Measurements from ENCODE around the gene TAF3.

The TAF3 gene

GRCh38 chr10:8060704-8061121 is 242.4 kb downstream of the TAF3 start:
- DNase-seq: no peak

- DNase-seq: no peak
Observed at GRCh38 chr10:8061274-8062211, 243.2 kb downstream of the TAF3 start.

DNA sequence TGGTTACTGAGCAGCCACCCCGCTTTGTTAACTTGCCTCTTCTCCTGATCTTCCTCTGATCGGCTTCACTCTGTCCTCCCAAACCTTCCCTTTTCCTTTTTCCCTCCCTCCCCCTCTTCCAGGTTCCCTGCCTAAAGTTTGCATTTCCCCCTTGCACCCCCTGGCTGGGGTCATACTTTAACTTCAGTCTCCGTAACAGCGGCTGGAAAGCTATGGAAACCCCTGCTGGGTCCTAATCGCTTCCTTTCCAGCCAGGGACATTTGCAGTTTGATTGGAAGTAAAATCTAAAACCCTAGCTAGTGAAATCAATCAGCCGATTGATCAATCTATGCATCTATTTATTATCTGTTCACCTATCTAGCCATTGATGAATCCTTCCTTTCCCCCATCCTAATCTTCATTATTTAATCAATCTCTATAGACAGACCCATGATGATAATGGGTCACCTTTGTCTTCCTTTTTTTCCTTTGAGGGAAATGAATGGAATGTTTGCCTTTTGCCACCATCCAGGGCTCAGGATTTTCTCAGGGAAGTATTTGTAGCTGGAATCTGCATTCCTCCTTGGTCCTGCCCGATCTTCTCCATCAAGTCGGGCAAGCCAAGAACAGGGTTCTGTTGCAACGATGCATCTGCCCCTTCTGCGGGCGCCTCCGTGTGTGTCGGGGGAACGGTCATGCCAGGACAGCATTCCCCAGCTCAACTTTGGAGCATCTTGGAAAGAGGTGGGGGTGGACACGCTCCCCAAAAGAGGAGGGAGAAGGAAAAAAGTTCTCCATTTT is 245.0 kb downstream of the TAF3 start:
- no peak for DNase-seq

DNA sequence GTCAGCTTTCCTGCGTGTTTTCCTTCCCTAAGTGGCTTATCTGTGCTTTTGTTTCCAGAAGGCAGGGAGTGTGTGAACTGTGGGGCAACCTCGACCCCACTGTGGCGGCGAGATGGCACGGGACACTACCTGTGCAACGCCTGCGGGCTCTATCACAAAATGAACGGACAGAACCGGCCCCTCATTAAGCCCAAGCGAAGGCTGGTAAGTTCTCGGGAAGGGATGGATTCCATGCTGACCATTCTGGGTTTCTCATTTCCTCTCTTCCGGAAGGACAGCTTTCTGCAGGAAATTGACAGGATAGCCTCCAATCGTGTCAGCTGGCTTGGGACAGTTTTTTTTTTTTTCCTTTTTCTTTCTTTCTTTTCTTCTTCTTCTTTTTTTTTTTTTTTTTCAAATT is 245.6 kb downstream of the TAF3 start:
- DNase-seq: no peak

DNA sequence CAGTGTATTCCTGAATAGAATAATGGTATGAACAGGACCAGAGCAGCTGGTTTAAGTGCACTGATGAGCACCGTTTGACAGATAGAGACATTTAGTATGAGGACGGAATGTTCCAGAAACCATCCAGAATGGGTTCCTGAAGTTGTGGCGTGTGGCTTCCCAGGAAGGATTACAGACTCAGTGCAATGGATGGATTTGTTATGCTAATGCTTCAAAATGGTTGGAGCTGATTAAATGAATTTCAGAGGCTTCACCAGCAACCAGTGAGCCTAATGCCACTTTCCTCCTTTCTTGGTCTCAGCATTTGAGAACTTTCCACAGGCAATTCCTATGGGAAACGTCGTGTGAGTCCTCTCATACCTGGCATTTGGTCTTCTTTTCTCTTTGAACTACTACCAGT is 246.1 kb downstream of the TAF3 start:
- DNase-seq: no peak

- no peak for DNase-seq
Observed at GRCh38 chr10:8065651-8066050, 247.3 kb downstream of the TAF3 start.

DNA sequence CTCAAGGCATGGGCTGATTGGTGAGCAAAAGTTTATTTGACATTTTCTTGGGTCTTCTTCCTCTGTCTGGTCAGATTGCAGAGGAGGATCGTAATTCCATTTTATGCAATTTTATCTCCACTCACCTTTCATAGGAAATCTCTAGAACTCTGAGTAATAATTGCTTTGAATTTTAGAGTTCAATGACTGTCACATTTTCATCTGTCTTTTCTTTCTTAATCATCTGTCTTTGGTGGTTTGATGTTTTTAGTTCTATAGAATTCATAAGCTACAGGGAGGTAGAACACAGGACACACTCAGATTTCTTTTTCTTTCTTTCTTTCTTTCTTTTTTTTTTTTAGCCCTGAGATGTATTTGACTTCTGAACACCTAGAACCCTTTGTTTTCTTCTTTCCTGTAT is 247.8 kb downstream of the TAF3 start:
- DNase-seq: no peak

Data from NCI-H446 treated with DMSO at 0.1 percent for 48 hours (cell line).